Vagina (tissue), 2 donors: Measurements from ENCODE around the gene UBE2N. TPM values are rescaled to one million over a fixed set of nuclear protein-coding genes. Genes with fewer than 3 reads are reported as not detected.
"Not testable (repeated sequence)": the region's sequence is repeated elsewhere in the genome, so short reads cannot be mapped to it uniquely, and the experiment has no call there.

ENCODE experiments used
- DNase-seq, 2 donors: peaks; one replicate each; pipeline ENCODE4 v3.0.0-alpha.2; 2017; ENCODE audit errors: extremely low spot score in 2 of 2
- H3K27ac ChIP-seq: fragments of 200-600 bp; sonication (generic); one replicate; pipeline ENCODE4 v1.5.1; 2019
- H3K27me3 ChIP-seq: fragments of 200-600 bp; sonication (generic); one replicate; pipeline ENCODE4 v1.5.1; 2019
- H3K36me3 ChIP-seq, 2 donors: fragments of 200-600 bp; sonication (generic); one replicate each; pipeline ENCODE4 v1.5.1; 2017 to 2019
- H3K4me1 ChIP-seq: fragments of 200-600 bp; sonication (generic); one replicate; pipeline ENCODE4 v1.5.1; 2019
- H3K4me3 ChIP-seq, 2 donors: fragments of 200-600 bp; sonication (generic); 1 replicate in 1 of 2; 2 replicates in 1 of 2; pipeline ENCODE4 v1.5.1; 2016 to 2019
- H3K9me3 ChIP-seq: fragments of 200-600 bp; sonication (generic); one replicate; pipeline ENCODE4 v1.5.1; 2019
- CTCF ChIP-seq, 3 experiments: fragments of 450-650 bp in 2 of 3; fragments of 200-600 bp in 1 of 3; sonication (generic) in 1 of 3; IDR thresholded peaks; one replicate each; pipeline ENCODE4 v1.5.1; 2017 to 2019; ENCODE audit warnings: antibody characterized with exemption in 3 of 3, mild to moderate bottlenecking in 2 of 3, moderate library complexity in 2 of 3
- POLR2A ChIP-seq, 2 donors: fragments of 450-650 bp; IDR thresholded peaks; one replicate each; pipeline ENCODE4 v1.6.1; 2017; ENCODE audit warnings: antibody characterized with exemption in 2 of 2, mild to moderate bottlenecking in 2 of 2, moderate library complexity in 2 of 2
- POLR2AphosphoS5 ChIP-seq, 2 donors: sonication (generic); formaldehyde crosslinking; IDR thresholded peaks; one replicate each; pipeline ENCODE4 v1.9.0; 2017; ENCODE audit warnings: antibody characterized with exemption in 2 of 2, mild to moderate bottlenecking in 2 of 2, low read depth in 1 of 2; ENCODE audit not compliant: insufficient read depth in 1 of 2
- intact Hi-C: fragments of 100-400 bp; cut with DNase I; formaldehyde crosslinking; loops from one replicate; pipeline ENCODE4 v1.15.1; 2023
- total RNA-seq: library from RNA; depleted of rRNA; stranded (reverse); fragments of >200 nt; gene quantifications from one replicate; pipeline ENCODE4 v1.2.3, GENCODE V29; 2016

Gene UBE2N
- total RNA-seq, 1 donor from 2014 or later: 52.5 TPM

GRCh38 chr12:93440043-93440835 lies 1.5 kb downstream of the UBE2N start:
- Histone ChIP-seq H3K9me3 (no peaks in the 10 kb centered on the region), H3K27me3 (no peaks in the 10 kb centered on the region), H3K4me1 (peaks cover 55% of the 10 kb centered on the region), H3K36me3 (no peaks in the 10 kb centered on the region), H3K4me3 (peak overlapping the region; percentile 81 to 99), H3K27ac (no peak overlapping the region)
- intact Hi-C loops: no loop called here
- no peak for DNase-seq
- TF ChIP-seq CTCF (IDR thresholded peaks at IDR 0.05) (no peak), POLR2AphosphoS5 (IDR thresholded peaks at IDR 0.05; ENCODE audit: insufficient read depth in 1 of 2, low read depth in 1 of 2) (no peak), POLR2A (IDR thresholded peaks at IDR 0.05) (no peak)

GRCh38 chr12:93438266-93439050 lies 3.3 kb downstream of the UBE2N start:
- no peak for DNase-seq
- Histone ChIP-seq H3K27me3 (no peaks in the 10 kb centered on the region), H3K27ac (no peak overlapping the region), H3K4me1 (peaks cover 70% of the 10 kb centered on the region), H3K36me3 (no peaks in the 10 kb centered on the region), H3K9me3 (no peaks in the 10 kb centered on the region), H3K4me3 (no peak overlapping the region)
- intact Hi-C loops: no loop called here
- TF ChIP-seq POLR2AphosphoS5 (IDR thresholded peaks at IDR 0.05; ENCODE audit: insufficient read depth in 1 of 2, low read depth in 1 of 2) (no peak), CTCF (IDR thresholded peaks at IDR 0.05) (no peak), POLR2A (IDR thresholded peaks at IDR 0.05) (no peak)

- DNase-seq: no peak
- intact Hi-C loops: no loop called here
- Histone ChIP-seq H3K27me3 (no peaks in the 10 kb centered on the region), H3K9me3 (no peaks in the 10 kb centered on the region), H3K27ac (no peak overlapping the region), H3K4me1 (peaks cover 72% of the 10 kb centered on the region), H3K4me3 (no peak overlapping the region), H3K36me3 (no peaks in the 10 kb centered on the region)
- TF ChIP-seq POLR2A (IDR thresholded peaks at IDR 0.05) (no peak), CTCF (IDR thresholded peaks at IDR 0.05) (no peak), POLR2AphosphoS5 (IDR thresholded peaks at IDR 0.05; ENCODE audit: insufficient read depth in 1 of 2, low read depth in 1 of 2) (no peak)
Measured at GRCh38 chr12:93434256-93434865, 7.4 kb downstream of the UBE2N start.

GRCh38 chr12:93432031-93432430 lies 9.7 kb downstream of the UBE2N start:
- H3K9me3 ChIP-seq, H3K36me3 ChIP-seq, H3K4me3 ChIP-seq, DNase-seq, H3K27me3 ChIP-seq, H3K27ac ChIP-seq, intact Hi-C loops: not testable (repeated sequence)
- peaks cover 71% of the 10 kb centered on the region for H3K4me1 ChIP-seq

- H3K27me3 ChIP-seq: no peaks in the 10 kb centered on the region
- no peaks in the 10 kb centered on the region for H3K36me3 ChIP-seq
- H3K27ac ChIP-seq: no peak overlapping the region
- H3K9me3 ChIP-seq: no peaks in the 10 kb centered on the region
- intact Hi-C loops: no loop called here
- no peak for DNase-seq
- TF ChIP-seq POLR2AphosphoS5 (IDR thresholded peaks at IDR 0.05; ENCODE audit: insufficient read depth in 1 of 2, low read depth in 1 of 2) (no peak), POLR2A (IDR thresholded peaks at IDR 0.05) (no peak), CTCF (IDR thresholded peaks at IDR 0.05) (no peak)
- peaks cover 79% of the 10 kb centered on the region for H3K4me1 ChIP-seq
- H3K4me3 ChIP-seq: no peak overlapping the region
Measured at GRCh38 chr12:93430280-93430679, 11.5 kb downstream of the UBE2N start.
